22Rv1 (cell line): ENCODE data around the gene IL6R.

ENCODE experiments used
- ZFX ChIP-seq: fragments of 450-650 bp; IDR thresholded peaks from 2 replicates; pipeline ENCODE4 v1.6.1; 2017; ENCODE audit warnings: antibody characterized with exemption, borderline replicate concordance
- TF ChIP-seq, protein P1 (sequence below): fragments of 450-650 bp; IDR thresholded peaks from 2 replicates; pipeline ENCODE4 v1.5.1; 2017; ENCODE audit warnings: mild to moderate bottlenecking

GRCh38 chr1:154488922-154489321 is 83.8 kb downstream of the IL6R start:
- TF ChIP-seq, protein P1, sequence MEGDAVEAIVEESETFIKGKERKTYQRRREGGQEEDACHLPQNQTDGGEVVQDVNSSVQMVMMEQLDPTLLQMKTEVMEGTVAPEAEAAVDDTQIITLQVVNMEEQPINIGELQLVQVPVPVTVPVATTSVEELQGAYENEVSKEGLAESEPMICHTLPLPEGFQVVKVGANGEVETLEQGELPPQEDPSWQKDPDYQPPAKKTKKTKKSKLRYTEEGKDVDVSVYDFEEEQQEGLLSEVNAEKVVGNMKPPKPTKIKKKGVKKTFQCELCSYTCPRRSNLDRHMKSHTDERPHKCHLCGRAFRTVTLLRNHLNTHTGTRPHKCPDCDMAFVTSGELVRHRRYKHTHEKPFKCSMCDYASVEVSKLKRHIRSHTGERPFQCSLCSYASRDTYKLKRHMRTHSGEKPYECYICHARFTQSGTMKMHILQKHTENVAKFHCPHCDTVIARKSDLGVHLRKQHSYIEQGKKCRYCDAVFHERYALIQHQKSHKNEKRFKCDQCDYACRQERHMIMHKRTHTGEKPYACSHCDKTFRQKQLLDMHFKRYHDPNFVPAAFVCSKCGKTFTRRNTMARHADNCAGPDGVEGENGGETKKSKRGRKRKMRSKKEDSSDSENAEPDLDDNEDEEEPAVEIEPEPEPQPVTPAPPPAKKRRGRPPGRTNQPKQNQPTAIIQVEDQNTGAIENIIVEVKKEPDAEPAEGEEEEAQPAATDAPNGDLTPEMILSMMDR = no peak
- TF ChIP-seq ZFX = no peak
